OCI-M2 (cell line): ENCODE measurements around the gene CHP2.
"Not testable (repeated sequence)": the region's sequence is repeated elsewhere in the genome, so short reads cannot be mapped to it uniquely, and the experiment has no call there.

ENCODE experiments used
- DNase-seq: peaks from one replicate; lab custom pipeline; 2025; ENCODE audit not compliant: unreplicated experiment; lab: John Stamatoyannopoulos, UW

Gene CHP2

GRCh38 chr16:23745263-23745662, 9.6 kb upstream of the CHP2 start:
- DNase-seq = no peak

- DNase-seq = no peak
Measured at GRCh38 chr16:23748630-23749029, 6.2 kb upstream of the CHP2 start.

- not testable (repeated sequence) for DNase-seq
Measured at GRCh38 chr16:23751053-23751452, 3.8 kb upstream of the CHP2 start.

- DNase-seq = no peak
Measured at GRCh38 chr16:23753908-23754593, 775 bp upstream of the CHP2 start.

GRCh38 chr16:23755484-23755809, 621 bp downstream of the CHP2 start:
- DNase-seq = no peak

- DNase-seq = no peak
Measured at GRCh38 chr16:23757116-23757515, 2.3 kb downstream of the CHP2 start.

GRCh38 chr16:23757937-23758619, 3.3 kb downstream of the CHP2 start:
- DNase-seq = no peak

GRCh38 chr16:23765933-23766332, 11.1 kb downstream of the CHP2 start:
- no peak for DNase-seq

- DNase-seq = no peak
Measured at GRCh38 chr16:23768581-23768980, 13.8 kb downstream of the CHP2 start.

GRCh38 chr16:23771027-23771426, 16.2 kb downstream of the CHP2 start:
- DNase-seq = no peak

GRCh38 chr16:23771642-23772041, 16.8 kb downstream of the CHP2 start:
- DNase-seq = no peak

GRCh38 chr16:23773339-23773738, 18.5 kb downstream of the CHP2 start:
- DNase-seq = no peak

GRCh38 chr16:23781176-23781575, 26.4 kb downstream of the CHP2 start:
- no peak for DNase-seq

- DNase-seq = no peak
Measured at GRCh38 chr16:23784811-23785447, 30.1 kb downstream of the CHP2 start.

GRCh38 chr16:23785842-23786241, 31.0 kb downstream of the CHP2 start:
- DNase-seq = no peak

- DNase-seq = no peak
Measured at GRCh38 chr16:23786964-23787561, 32.2 kb downstream of the CHP2 start.

- no peak for DNase-seq
Measured at GRCh38 chr16:23788685-23789084, 33.9 kb downstream of the CHP2 start.

- DNase-seq = no peak
Measured at GRCh38 chr16:23795378-23795777, 40.6 kb downstream of the CHP2 start.

- no peak for DNase-seq
Measured at GRCh38 chr16:23796941-23797340, 42.1 kb downstream of the CHP2 start.

- DNase-seq = no peak
Measured at GRCh38 chr16:23801378-23801777, 46.6 kb downstream of the CHP2 start.

- no peak for DNase-seq
Measured at GRCh38 chr16:23802776-23803175, 48.0 kb downstream of the CHP2 start.

- DNase-seq = peak; percentile 33
Measured at GRCh38 chr16:23803591-23804123, 48.8 kb downstream of the CHP2 start.
